Uterus (tissue), 2 donors: Measurements from ENCODE around the gene APC2.

Experiments
- POLR2A ChIP-seq, 2 donors: fragments of 450-650 bp; IDR thresholded peaks; one replicate each; pipeline ENCODE4 v1.6.1; 2016; ENCODE audit warnings: antibody characterized with exemption in 2 of 2, mild to moderate bottlenecking in 1 of 2, moderate library complexity in 1 of 2
- TF ChIP-seq, protein P1 (sequence below), 4 experiments: fragments of 200-600 bp in 2 of 4; fragments of 450-650 bp in 2 of 4; sonication (generic) in 2 of 4; IDR thresholded peaks; one replicate each; pipeline ENCODE4 v1.5.1; 2016 to 2019; ENCODE audit warnings: antibody characterized with exemption in 4 of 4, mild to moderate bottlenecking in 2 of 4, moderate library complexity in 1 of 4

DNA sequence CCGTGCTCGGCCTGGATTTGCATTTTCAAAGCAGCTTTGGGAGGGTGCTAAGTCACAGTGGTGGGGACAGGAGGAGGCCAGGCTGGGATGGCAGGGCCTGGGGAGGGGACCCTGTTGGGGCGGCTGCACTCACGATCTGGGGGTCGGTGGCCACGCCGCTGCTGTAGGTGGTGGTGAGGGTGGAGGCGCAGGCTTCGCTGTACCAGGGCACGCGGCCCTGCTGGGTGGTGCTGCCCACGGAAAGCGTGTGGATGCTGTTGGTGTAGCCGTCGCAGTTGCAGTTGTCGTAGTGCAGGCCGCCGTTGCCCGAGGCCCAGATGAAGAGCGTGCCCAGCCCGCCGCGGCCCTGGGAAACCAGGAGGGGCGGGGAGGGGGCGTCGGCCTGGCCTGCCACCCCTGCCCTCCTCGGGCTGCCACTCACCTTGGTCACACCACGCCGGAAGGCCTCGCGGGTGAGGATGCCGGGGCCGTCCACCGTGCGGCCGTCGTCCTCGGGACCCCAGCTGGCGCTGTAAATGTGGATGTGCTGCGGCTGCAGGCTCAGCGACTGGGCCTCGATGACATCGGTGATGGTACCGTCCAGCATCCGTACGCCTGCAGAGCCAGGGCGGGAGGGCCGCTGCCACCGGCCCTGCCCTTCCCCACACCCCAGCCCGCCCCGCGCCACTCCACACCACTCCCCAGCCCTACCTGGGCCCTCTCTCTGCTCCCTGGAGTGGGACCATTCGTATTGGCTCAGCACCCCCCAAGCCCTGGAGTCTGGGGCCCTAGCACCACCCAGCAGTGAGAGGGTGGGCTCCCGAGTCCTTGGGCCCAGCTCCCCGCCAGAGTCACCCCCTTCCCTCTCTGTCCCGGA is 37.0 kb downstream of the APC2 start:
- TF ChIP-seq, protein P1, sequence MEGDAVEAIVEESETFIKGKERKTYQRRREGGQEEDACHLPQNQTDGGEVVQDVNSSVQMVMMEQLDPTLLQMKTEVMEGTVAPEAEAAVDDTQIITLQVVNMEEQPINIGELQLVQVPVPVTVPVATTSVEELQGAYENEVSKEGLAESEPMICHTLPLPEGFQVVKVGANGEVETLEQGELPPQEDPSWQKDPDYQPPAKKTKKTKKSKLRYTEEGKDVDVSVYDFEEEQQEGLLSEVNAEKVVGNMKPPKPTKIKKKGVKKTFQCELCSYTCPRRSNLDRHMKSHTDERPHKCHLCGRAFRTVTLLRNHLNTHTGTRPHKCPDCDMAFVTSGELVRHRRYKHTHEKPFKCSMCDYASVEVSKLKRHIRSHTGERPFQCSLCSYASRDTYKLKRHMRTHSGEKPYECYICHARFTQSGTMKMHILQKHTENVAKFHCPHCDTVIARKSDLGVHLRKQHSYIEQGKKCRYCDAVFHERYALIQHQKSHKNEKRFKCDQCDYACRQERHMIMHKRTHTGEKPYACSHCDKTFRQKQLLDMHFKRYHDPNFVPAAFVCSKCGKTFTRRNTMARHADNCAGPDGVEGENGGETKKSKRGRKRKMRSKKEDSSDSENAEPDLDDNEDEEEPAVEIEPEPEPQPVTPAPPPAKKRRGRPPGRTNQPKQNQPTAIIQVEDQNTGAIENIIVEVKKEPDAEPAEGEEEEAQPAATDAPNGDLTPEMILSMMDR (IDR thresholded peaks at IDR 0.05), result no peak
- TF ChIP-seq POLR2A (IDR thresholded peaks at IDR 0.05), result no peak
